ENCODE data around the gene RHOT1.

The RHOT1 gene

GRCh38 chr17:32148351-32148750 lies 6.0 kb downstream of the RHOT1 start:
- H3K27ac ChIP-seq (replicated peaks) = no peak overlapping the region
- TF ChIP-seq GABPA (IDR thresholded peaks at IDR 0.05; ENCODE audit: low read depth) (no peak), REST (IDR thresholded peaks at IDR 0.05; ENCODE audit: insufficient replicate concordance, low read depth) (no peak)
- H3K4me3 ChIP-seq (replicated peaks; ENCODE audit: insufficient read depth, low read length) = no peak overlapping the region
- no peaks in the 10 kb centered on the region for H3K27me3 ChIP-seq (ENCODE audit: insufficient read depth, poor library complexity, severe bottlenecking)
- no peak for DNase-seq (ENCODE audit: low read depth in 1 of 2, low spot score in 1 of 2)

GRCh38 chr17:32150358-32150757 lies 8.1 kb downstream of the RHOT1 start:
- no peak overlapping the region for H3K4me3 ChIP-seq (replicated peaks; ENCODE audit: insufficient read depth, low read length)
- TF ChIP-seq GABPA (IDR thresholded peaks at IDR 0.05; ENCODE audit: low read depth) (no peak), REST (IDR thresholded peaks at IDR 0.05; ENCODE audit: insufficient replicate concordance, low read depth) (no peak), POLR2AphosphoS5 (IDR thresholded peaks at IDR 0.05; ENCODE audit: low read depth) (no peak), SPI1 (IDR thresholded peaks at IDR 0.05; ENCODE audit: borderline replicate concordance, low read depth) (no peak), CTCF (IDR thresholded peaks at IDR 0.05; ENCODE audit: insufficient read depth, low read length) (no peak)
- H3K27ac ChIP-seq (replicated peaks) = no peak overlapping the region
- DNase-seq (ENCODE audit: low read depth in 1 of 2, low spot score in 1 of 2) = no peak
- no peaks in the 10 kb centered on the region for H3K27me3 ChIP-seq (ENCODE audit: insufficient read depth, poor library complexity, severe bottlenecking)

GRCh38 chr17:32152130-32152529 lies 9.8 kb downstream of the RHOT1 start:
- peak overlapping the region; percentile 46 for H3K27ac ChIP-seq (replicated peaks)
- H3K27me3 ChIP-seq (ENCODE audit: insufficient read depth, poor library complexity, severe bottlenecking) = no peaks in the 10 kb centered on the region
- TF ChIP-seq REST (IDR thresholded peaks at IDR 0.05; ENCODE audit: insufficient replicate concordance, low read depth) (no peak), SPI1 (IDR thresholded peaks at IDR 0.05; ENCODE audit: borderline replicate concordance, low read depth) (peak; percentile 42; the same call in 1 of the 2 replicates)
- peak in 1 of 2 experiments; percentile 87 for DNase-seq (ENCODE audit: low read depth in 1 of 2, low spot score in 1 of 2)
- H3K4me3 ChIP-seq (replicated peaks; ENCODE audit: insufficient read depth, low read length) = no peak overlapping the region

GRCh38 chr17:32155896-32156295 lies 13.6 kb downstream of the RHOT1 start:
- Histone ChIP-seq H3K27me3 (ENCODE audit: insufficient read depth, poor library complexity, severe bottlenecking) (no peaks in the 10 kb centered on the region), H3K27ac (replicated peaks) (no peak overlapping the region), H3K4me3 (replicated peaks; ENCODE audit: insufficient read depth, low read length) (no peak overlapping the region)
- TF ChIP-seq CTCF (IDR thresholded peaks at IDR 0.05; ENCODE audit: insufficient read depth, low read length) = no peak
- TF ChIP-seq POLR2AphosphoS5 (IDR thresholded peaks at IDR 0.05; ENCODE audit: low read depth) = no peak
- TF ChIP-seq GABPA (IDR thresholded peaks at IDR 0.05; ENCODE audit: low read depth) = no peak
- no peak for TF ChIP-seq SPI1 (IDR thresholded peaks at IDR 0.05; ENCODE audit: borderline replicate concordance, low read depth)
- TF ChIP-seq REST (IDR thresholded peaks at IDR 0.05; ENCODE audit: insufficient replicate concordance, low read depth) = no peak
- no peak for DNase-seq (ENCODE audit: low read depth in 1 of 2, low spot score in 1 of 2)
